Measurements from ENCODE around the gene FAM120B. TPM values are rescaled to one million over a fixed set of nuclear protein-coding genes. Genes with fewer than 3 reads are reported as not detected.

Gene FAM120B
- total RNA-seq, 5 donors from 2014 or later (not counting 1 experiment from before 2014, with no cell fraction given), result 34.1 to 39.8 (median 38.0) TPM

- peaks cover 6% of the 10 kb centered on the region for H3K36me3 Mint-ChIP-seq
- ATAC-seq (replicated peaks in 1 of 4) (no peak), DNase-seq (peak in 1 of 35 experiments; percentile 18)
- H3K9me3 Mint-ChIP-seq, result no peaks in the 10 kb centered on the region
- Histone ChIP-seq H3K4me3 (ENCODE audit: control insufficient read depth in 1 of 2, extremely low read depth in 1 of 2, low read length in 1 of 2) (no peak overlapping the region), H3K27ac (ENCODE audit: low read length) (no peak overlapping the region), H3K27me3 (replicated peaks in 1 of 2; ENCODE audit: control insufficient read depth in 2 of 2, extremely low read depth in 1 of 2, insufficient read depth in 2 of 2, low read length in 1 of 2) (peaks cover 0 to 81% of the 10 kb centered on the region in 2 experiments), H3K9me3 (no peaks in the 10 kb centered on the region), H3K4me1 (ENCODE audit: control insufficient read depth in 1 of 2, extremely low read depth in 1 of 2, insufficient read depth in 2 of 2, low read length in 2 of 2) (peaks cover 17 to 32% of the 10 kb centered on the region in 2 experiments), H3K36me3 (ENCODE audit: control insufficient read depth in 2 of 2, extremely low read depth in 1 of 2, insufficient read depth in 1 of 2, low read length in 1 of 2) (peaks cover 0 to 3% of the 10 kb centered on the region in 2 donors)
- H3K4me3 Mint-ChIP-seq, result no peak overlapping the region
- peaks cover 0 to 21% of the 10 kb centered on the region in 2 donors for H3K27me3 Mint-ChIP-seq
- peaks cover 14 to 19% (median 16%) of the 10 kb centered on the region in 3 donors for H3K4me1 Mint-ChIP-seq
- 81% methylated on average over 19 of the region's 24 CpGs for WGBS (ENCODE audit: insufficient coverage)
- CTCF ChIA-PET, result no interaction called here
- H3K27ac Mint-ChIP-seq, result no peak overlapping the region
- POLR2A ChIA-PET, result no interaction called here
Observed at GRCh38 chr6:170284866-170285469, 21.6 kb upstream of the FAM120B start.

- peaks cover 16 to 29% of the 10 kb centered on the region in 2 experiments for H3K4me1 ChIP-seq (ENCODE audit: control insufficient read depth in 1 of 2, extremely low read depth in 1 of 2, insufficient read depth in 2 of 2, low read length in 2 of 2)
- ChIA-PET POLR2A (no interaction called here), CTCF (no interaction called here)
- H3K9me3 ChIP-seq, result no peaks in the 10 kb centered on the region
- Mint-ChIP-seq H3K4me1 (peaks cover 13 to 22% (median 13%) of the 10 kb centered on the region in 3 donors), H3K36me3 (peaks cover 6% of the 10 kb centered on the region), H3K27me3 (peaks cover 0 to 23% of the 10 kb centered on the region in 2 donors), H3K27ac (no peak overlapping the region), H3K4me3 (no peak overlapping the region), H3K9me3 (no peaks in the 10 kb centered on the region)
- H3K4me3 ChIP-seq (ENCODE audit: control insufficient read depth in 1 of 2, extremely low read depth in 1 of 2, low read length in 1 of 2), result no peak overlapping the region
- H3K36me3 ChIP-seq (ENCODE audit: control insufficient read depth in 2 of 2, extremely low read depth in 1 of 2, insufficient read depth in 1 of 2, low read length in 1 of 2), result peaks cover 0 to 3% of the 10 kb centered on the region in 2 donors
- DNase-seq (peak in 1 of 35 experiments; percentile 20), ATAC-seq (replicated peaks in 1 of 4) (no peak)
- peaks cover 0 to 81% of the 10 kb centered on the region in 2 experiments for H3K27me3 ChIP-seq (replicated peaks in 1 of 2; ENCODE audit: control insufficient read depth in 2 of 2, extremely low read depth in 1 of 2, insufficient read depth in 2 of 2, low read length in 1 of 2)
- WGBS (ENCODE audit: insufficient coverage), result 98% methylated on average over 5 of the region's 5 CpGs
- H3K27ac ChIP-seq (ENCODE audit: low read length), result no peak overlapping the region
Observed at GRCh38 chr6:170285482-170285881, 21.1 kb upstream of the FAM120B start.

- Mint-ChIP-seq H3K9me3 (no peaks in the 10 kb centered on the region), H3K4me1 (peaks cover 13 to 23% (median 13%) of the 10 kb centered on the region in 3 donors), H3K27ac (no peak overlapping the region), H3K27me3 (peaks cover 0 to 23% of the 10 kb centered on the region in 2 donors), H3K36me3 (peaks cover 6% of the 10 kb centered on the region), H3K4me3 (peak overlapping the region in 1 of 3 donors; percentile 34)
- H3K4me3 ChIP-seq (ENCODE audit: control insufficient read depth in 1 of 2, extremely low read depth in 1 of 2, low read length in 1 of 2), result no peak overlapping the region
- 75% methylated on average over 19 of the region's 26 CpGs for WGBS (ENCODE audit: insufficient coverage)
- peaks cover 0 to 3% of the 10 kb centered on the region in 2 donors for H3K36me3 ChIP-seq (ENCODE audit: control insufficient read depth in 2 of 2, extremely low read depth in 1 of 2, insufficient read depth in 1 of 2, low read length in 1 of 2)
- ChIA-PET POLR2A (interaction anchor here in 1 of 2 donors (0.6 to 0.7 kb wide), 2 partner anchors 31 to 306 kb away, joined by 3 read pairs; no protein-coding TSS in a partner anchor), CTCF (no interaction called here)
- H3K4me1 ChIP-seq (ENCODE audit: control insufficient read depth in 1 of 2, extremely low read depth in 1 of 2, insufficient read depth in 2 of 2, low read length in 2 of 2), result peaks cover 16 to 32% of the 10 kb centered on the region in 2 experiments
- DNase-seq (peak in 1 of 35 experiments; percentile 22), ATAC-seq (replicated peaks in 1 of 4) (no peak)
- no peaks in the 10 kb centered on the region for H3K9me3 ChIP-seq
- peaks cover 0 to 83% of the 10 kb centered on the region in 2 experiments for H3K27me3 ChIP-seq (replicated peaks in 1 of 2; ENCODE audit: control insufficient read depth in 2 of 2, extremely low read depth in 1 of 2, insufficient read depth in 2 of 2, low read length in 1 of 2)
- no peak overlapping the region for H3K27ac ChIP-seq (ENCODE audit: low read length)
Observed at GRCh38 chr6:170286246-170286933, 20.2 kb upstream of the FAM120B start.

- DNase-seq, result no peak
- peak overlapping the region in 1 of 3 donors; percentile 34 for H3K4me3 Mint-ChIP-seq
Observed at GRCh38 chr6:170286934-170287265, 19.7 kb upstream of the FAM120B start.

GRCh38 chr6:170287371-170287876 lies 19.1 kb upstream of the FAM120B start:
- Histone ChIP-seq H3K27me3 (replicated peaks in 1 of 2; ENCODE audit: control insufficient read depth in 2 of 2, extremely low read depth in 1 of 2, insufficient read depth in 2 of 2, low read length in 1 of 2) (peaks cover 2 to 88% of the 10 kb centered on the region in 2 experiments), H3K27ac (ENCODE audit: low read length) (no peak overlapping the region), H3K9me3 (no peaks in the 10 kb centered on the region), H3K4me3 (ENCODE audit: control insufficient read depth in 1 of 2, extremely low read depth in 1 of 2, low read length in 1 of 2) (no peak overlapping the region), H3K36me3 (ENCODE audit: control insufficient read depth in 2 of 2, extremely low read depth in 1 of 2, insufficient read depth in 1 of 2, low read length in 1 of 2) (peaks cover 0 to 3% of the 10 kb centered on the region in 2 donors), H3K4me1 (ENCODE audit: control insufficient read depth in 1 of 2, extremely low read depth in 1 of 2, insufficient read depth in 2 of 2, low read length in 2 of 2) (peaks cover 22 to 42% of the 10 kb centered on the region in 2 experiments)
- peak in 1 of 35 experiments; percentile 22 for DNase-seq
- Mint-ChIP-seq H3K36me3 (peaks cover 6% of the 10 kb centered on the region), H3K9me3 (no peaks in the 10 kb centered on the region), H3K4me1 (peaks cover 20 to 32% (median 21%) of the 10 kb centered on the region in 3 donors), H3K4me3 (peak overlapping the region; percentile 13 to 97 (median 37)), H3K27ac (no peak overlapping the region), H3K27me3 (peaks cover 3 to 25% of the 10 kb centered on the region in 2 donors)
- no peak for ATAC-seq (replicated peaks in 1 of 4)
- CTCF ChIA-PET, result interaction anchor here in 1 of 2 donors (0.9 kb wide), 1 partner anchor 11 kb away, joined by 3 read pairs; no protein-coding TSS in a partner anchor
- POLR2A ChIA-PET, result interaction anchor here (0.6 kb wide), 2 partner anchors 307 to 1074 kb away, joined by 3 to 4 read pairs; no protein-coding TSS in a partner anchor
- WGBS (ENCODE audit: insufficient coverage), result 88% methylated on average over 12 of the region's 12 CpGs

More at GRCh38 chr6:170286934-170287265, 19.7 kb upstream of the FAM120B start:
- Histone ChIP-seq H3K9me3 (no peaks in the 10 kb centered on the region), H3K27me3 (replicated peaks in 1 of 2; ENCODE audit: control insufficient read depth in 2 of 2, extremely low read depth in 1 of 2, insufficient read depth in 2 of 2, low read length in 1 of 2) (peaks cover 0 to 84% of the 10 kb centered on the region in 2 experiments), H3K4me1 (ENCODE audit: control insufficient read depth in 1 of 2, extremely low read depth in 1 of 2, insufficient read depth in 2 of 2, low read length in 2 of 2) (peaks cover 20 to 37% of the 10 kb centered on the region in 2 experiments), H3K27ac (ENCODE audit: low read length) (no peak overlapping the region), H3K4me3 (ENCODE audit: control insufficient read depth in 1 of 2, extremely low read depth in 1 of 2, low read length in 1 of 2) (no peak overlapping the region), H3K36me3 (ENCODE audit: control insufficient read depth in 2 of 2, extremely low read depth in 1 of 2, insufficient read depth in 1 of 2, low read length in 1 of 2) (peaks cover 0 to 3% of the 10 kb centered on the region in 2 donors)
- WGBS (ENCODE audit: insufficient coverage), result 75% methylated on average over 1 of the region's 2 CpGs
- peaks cover 15 to 27% (median 16%) of the 10 kb centered on the region in 3 donors for H3K4me1 Mint-ChIP-seq
- ATAC-seq (replicated peaks in 1 of 4), result no peak
- ChIA-PET CTCF (interaction anchor here in 1 of 2 donors (0.9 kb wide), 1 partner anchor 11 kb away, joined by 3 read pairs; no protein-coding TSS in a partner anchor), POLR2A (interaction anchor here (0.6 to 0.7 kb wide), 3 partner anchors 31 to 1074 kb away, joined by 3 to 4 read pairs (median 3); no protein-coding TSS in a partner anchor)
- H3K27me3 Mint-ChIP-seq, result peaks cover 0 to 23% of the 10 kb centered on the region in 2 donors
- H3K27ac Mint-ChIP-seq, result no peak overlapping the region
- no peaks in the 10 kb centered on the region for H3K9me3 Mint-ChIP-seq
- H3K36me3 Mint-ChIP-seq, result peaks cover 6% of the 10 kb centered on the region

GRCh38 chr6:170288091-170288631 lies 18.4 kb upstream of the FAM120B start:
- Mint-ChIP-seq H3K4me3 (peak overlapping the region; percentile 75 to 97 (median 84)), H3K27me3 (peaks cover 9 to 30% of the 10 kb centered on the region in 2 donors), H3K36me3 (peaks cover 6% of the 10 kb centered on the region), H3K9me3 (no peaks in the 10 kb centered on the region), H3K4me1 (peaks cover 28 to 40% (median 28%) of the 10 kb centered on the region in 3 donors), H3K27ac (peak overlapping the region in 1 of 2 donors; percentile 49)
- Histone ChIP-seq H3K27ac (ENCODE audit: low read length) (no peak overlapping the region), H3K9me3 (no peaks in the 10 kb centered on the region), H3K27me3 (replicated peaks in 1 of 2; ENCODE audit: control insufficient read depth in 2 of 2, extremely low read depth in 1 of 2, insufficient read depth in 2 of 2, low read length in 1 of 2) (peaks cover 7 to 88% of the 10 kb centered on the region in 2 experiments), H3K36me3 (ENCODE audit: control insufficient read depth in 2 of 2, extremely low read depth in 1 of 2, insufficient read depth in 1 of 2, low read length in 1 of 2) (no peaks in the 10 kb centered on the region), H3K4me3 (ENCODE audit: control insufficient read depth in 1 of 2, extremely low read depth in 1 of 2, low read length in 1 of 2) (peak overlapping the region in 1 of 2 donors; percentile 17), H3K4me1 (ENCODE audit: control insufficient read depth in 1 of 2, extremely low read depth in 1 of 2, insufficient read depth in 2 of 2, low read length in 2 of 2) (peaks cover 25 to 50% of the 10 kb centered on the region in 2 experiments)
- ATAC-seq (replicated peaks in 1 of 4) (no peak), DNase-seq (peak in 1 of 35 experiments; percentile 19)
- POLR2A ChIA-PET, result no interaction called here
- CTCF ChIA-PET, result no interaction called here
- 95% methylated on average over 32 of the region's 33 CpGs for WGBS (ENCODE audit: insufficient coverage)

Data from T-cell (primary cell).